A673 (cell line): ENCODE results near the gene CCDC183.

ENCODE experiments used
- EZH2 ChIP-seq: fragments of 200-600 bp; sonication (generic); IDR thresholded peaks from 2 replicates; pipeline ENCODE4 v1.6.1; 2017; ENCODE audit warnings: borderline replicate concordance, low read depth, mild to moderate bottlenecking, mixed read lengths, antibody characterized with exemption, low read length; ENCODE audit not compliant: poor library complexity, severe bottlenecking
- TF ChIP-seq, protein P1 (sequence below): fragments of 300-800, 200-600 bp; sonication (generic); conservative IDR thresholded peaks from 2 replicates; pipeline ENCODE4 v1.5.1; 2017; ENCODE audit warnings: low read depth, mild to moderate bottlenecking, antibody characterized with exemption, low read length, moderate library complexity, mixed read lengths

DNA sequence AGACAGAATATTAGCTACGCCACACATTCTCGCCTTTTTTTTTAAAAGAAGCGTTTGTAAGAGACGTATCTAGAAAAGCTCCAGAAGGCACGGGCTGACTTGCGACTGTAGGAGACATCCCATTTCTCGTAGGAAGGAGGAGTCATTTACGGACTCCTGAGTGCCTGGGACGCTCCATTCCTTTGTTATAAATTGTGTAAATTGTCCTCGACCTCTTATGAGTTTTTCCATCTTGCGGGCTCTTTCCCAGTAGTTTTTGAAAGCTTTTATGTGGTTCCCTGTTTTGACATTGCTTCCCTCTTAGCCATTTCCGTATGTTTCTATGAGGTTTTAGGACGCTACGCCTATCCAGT is 12.6 kb downstream of the CCDC183 start:
- TF ChIP-seq, protein P1, sequence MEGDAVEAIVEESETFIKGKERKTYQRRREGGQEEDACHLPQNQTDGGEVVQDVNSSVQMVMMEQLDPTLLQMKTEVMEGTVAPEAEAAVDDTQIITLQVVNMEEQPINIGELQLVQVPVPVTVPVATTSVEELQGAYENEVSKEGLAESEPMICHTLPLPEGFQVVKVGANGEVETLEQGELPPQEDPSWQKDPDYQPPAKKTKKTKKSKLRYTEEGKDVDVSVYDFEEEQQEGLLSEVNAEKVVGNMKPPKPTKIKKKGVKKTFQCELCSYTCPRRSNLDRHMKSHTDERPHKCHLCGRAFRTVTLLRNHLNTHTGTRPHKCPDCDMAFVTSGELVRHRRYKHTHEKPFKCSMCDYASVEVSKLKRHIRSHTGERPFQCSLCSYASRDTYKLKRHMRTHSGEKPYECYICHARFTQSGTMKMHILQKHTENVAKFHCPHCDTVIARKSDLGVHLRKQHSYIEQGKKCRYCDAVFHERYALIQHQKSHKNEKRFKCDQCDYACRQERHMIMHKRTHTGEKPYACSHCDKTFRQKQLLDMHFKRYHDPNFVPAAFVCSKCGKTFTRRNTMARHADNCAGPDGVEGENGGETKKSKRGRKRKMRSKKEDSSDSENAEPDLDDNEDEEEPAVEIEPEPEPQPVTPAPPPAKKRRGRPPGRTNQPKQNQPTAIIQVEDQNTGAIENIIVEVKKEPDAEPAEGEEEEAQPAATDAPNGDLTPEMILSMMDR, result no peak
- TF ChIP-seq EZH2, result no peak
